LNCaP clone FGC (cell line): ENCODE results near the gene SND1.
"Not testable (repeated sequence)": the region's sequence is repeated elsewhere in the genome, so short reads cannot be mapped to it uniquely, and the experiment has no call there.

Experiments used
- DNase-seq: peaks from one replicate; pipeline ENCODE4 v3.0.0-alpha.2; 2011; ENCODE audit warnings: low read depth
- H3K4me3 ChIP-seq: 2 replicates; pipeline ENCODE4 v1.5.1; 2011; ENCODE audit warnings: mild to moderate bottlenecking, low read depth, low read length, control low read depth
- CTCF ChIP-seq: IDR thresholded peaks from 2 replicates; pipeline ENCODE4 v1.5.1; 2012; ENCODE audit warnings: mild to moderate bottlenecking; ENCODE audit not compliant: control insufficient read depth, insufficient read depth; ENCODE audit errors: extremely low read depth

SND1 gene

GRCh38 chr7:127955051-127955531 lies 303.1 kb downstream of the SND1 start:
- no peak for DNase-seq
- H3K4me3 ChIP-seq: no peak overlapping the region
- TF ChIP-seq CTCF: no peak

GRCh38 chr7:127957886-127958285 lies 305.9 kb downstream of the SND1 start:
- no peak for DNase-seq
- TF ChIP-seq CTCF: no peak

GRCh38 chr7:127959770-127960169 lies 307.8 kb downstream of the SND1 start:
- no peak overlapping the region for H3K4me3 ChIP-seq
- no peak for TF ChIP-seq CTCF
- DNase-seq: no peak

More at GRCh38 chr7:127957886-127958285, 305.9 kb downstream of the SND1 start:
- H3K4me3 ChIP-seq: no peak overlapping the region

GRCh38 chr7:127961786-127962453 lies 309.9 kb downstream of the SND1 start:
- H3K4me3 ChIP-seq: no peak overlapping the region
- DNase-seq: no peak
- TF ChIP-seq CTCF: no peak

GRCh38 chr7:127962589-127963361 lies 310.8 kb downstream of the SND1 start:
- DNase-seq: no peak
- TF ChIP-seq CTCF: no peak
- H3K4me3 ChIP-seq: no peak overlapping the region

- not testable (repeated sequence) for H3K4me3 ChIP-seq, DNase-seq
Measured at GRCh38 chr7:127963850-127964249, 311.9 kb downstream of the SND1 start.

GRCh38 chr7:127967281-127967680 lies 315.3 kb downstream of the SND1 start:
- TF ChIP-seq CTCF: no peak
- DNase-seq: no peak
- no peak overlapping the region for H3K4me3 ChIP-seq
